H1 (cell line): ENCODE results near the gene IFT20. TPM values are rescaled to one million over a fixed set of nuclear protein-coding genes. Genes with fewer than 3 reads are reported as not detected.

Experiments used
- EZH2 ChIP-seq: fragments of 200-600 bp; sonication (generic); IDR thresholded peaks from 2 replicates; pipeline ENCODE4 v1.7.1; 2012; ENCODE audit warnings: low read depth, mild to moderate bottlenecking, moderate library complexity, low read length, inconsistent platforms; ENCODE audit not compliant: severe bottlenecking
- KDM4A ChIP-seq: IDR thresholded peaks from one replicate; pipeline ENCODE4 v1.7.1; 2012; ENCODE audit warnings: low read depth, mild to moderate bottlenecking, moderate library complexity, low read length, inconsistent platforms; ENCODE audit not compliant: severe bottlenecking
- KDM5A ChIP-seq: fragments of 200-600 bp; IDR thresholded peaks from 2 replicates; pipeline ENCODE4 v1.7.1; 2012; ENCODE audit warnings: mild to moderate bottlenecking, low read length, inconsistent platforms, mixed read lengths
- RAD21 ChIP-seq, 2 experiments: IDR thresholded peaks in 1 of 2; conservative IDR thresholded peaks in 1 of 2; 2 replicates each; pipeline ENCODE4 v1.6.1; 2011; ENCODE audit warnings: low read depth in 2 of 2, low read length in 2 of 2, improper control_type of control experiment in 1 of 2, inconsistent platforms in 1 of 2, mild to moderate bottlenecking in 1 of 2, moderate library complexity in 1 of 2
- RNF2 ChIP-seq: fragments of 200-900, 300-1000 bp; sonication (generic); IDR thresholded peaks from 2 replicates; pipeline ENCODE4 v1.7.1; 2016; ENCODE audit warnings: borderline replicate concordance, low read depth, mild to moderate bottlenecking, antibody characterized with exemption, low read length; ENCODE audit not compliant: poor library complexity, severe bottlenecking; ENCODE audit errors: missing control alignments
- polyA plus RNA-seq, 7 experiments: library from polyadenylated mRNA; depleted of rRNA in 3 of 7; stranded (reverse) in 5 of 7; unstranded in 2 of 7; fragments of >200 nt in 5 of 7; fragments of 200-250 nt in 2 of 7; gene quantifications; 1 replicate in 5 of 7; 2 replicates in 1 of 7; 4 replicates in 1 of 7; pipeline versions ENCODE4 v1.2.1 to v1.2.3, GENCODE V29; 2011 to 2013; ENCODE audit warnings: missing spikeins in 2 of 7, mixed read lengths in 2 of 7
- total RNA-seq: library from RNA; stranded (reverse); fragmentation: NEBNext Ultra II Directional; extraction: Animal tissue kit (Norgen Biotek cat#: 25700); gene quantifications from 2 replicates; pipeline ENCODE4 v1.2.1, GENCODE V29; 2021
- TF ChIP-seq, protein P1 (sequence below), 3 experiments: IDR thresholded peaks; 1 replicate in 2 of 3; 2 replicates in 1 of 3; pipeline versions ENCODE4 v1.5.1 to v1.6.1; 2011; ENCODE audit warnings: low read length in 3 of 3, mild to moderate bottlenecking in 3 of 3, inconsistent platforms in 2 of 3, low read depth in 1 of 3, moderate library complexity in 1 of 3; ENCODE audit not compliant: insufficient read depth in 1 of 3; ENCODE audit errors: control extremely low read depth in 1 of 3
- TF ChIP-seq, protein P2 (sequence below): IDR thresholded peaks from 2 replicates; pipeline ENCODE4 v1.6.1; 2011; ENCODE audit warnings: low read length, improper control_type of control experiment

The IFT20 gene
- total and polyA plus RNA-seq, 2 of the 8 experiments (the other 6 are each of a cell fraction or from before 2014, with no cell fraction given) = 9.0 to 21.0 TPM

DNA sequence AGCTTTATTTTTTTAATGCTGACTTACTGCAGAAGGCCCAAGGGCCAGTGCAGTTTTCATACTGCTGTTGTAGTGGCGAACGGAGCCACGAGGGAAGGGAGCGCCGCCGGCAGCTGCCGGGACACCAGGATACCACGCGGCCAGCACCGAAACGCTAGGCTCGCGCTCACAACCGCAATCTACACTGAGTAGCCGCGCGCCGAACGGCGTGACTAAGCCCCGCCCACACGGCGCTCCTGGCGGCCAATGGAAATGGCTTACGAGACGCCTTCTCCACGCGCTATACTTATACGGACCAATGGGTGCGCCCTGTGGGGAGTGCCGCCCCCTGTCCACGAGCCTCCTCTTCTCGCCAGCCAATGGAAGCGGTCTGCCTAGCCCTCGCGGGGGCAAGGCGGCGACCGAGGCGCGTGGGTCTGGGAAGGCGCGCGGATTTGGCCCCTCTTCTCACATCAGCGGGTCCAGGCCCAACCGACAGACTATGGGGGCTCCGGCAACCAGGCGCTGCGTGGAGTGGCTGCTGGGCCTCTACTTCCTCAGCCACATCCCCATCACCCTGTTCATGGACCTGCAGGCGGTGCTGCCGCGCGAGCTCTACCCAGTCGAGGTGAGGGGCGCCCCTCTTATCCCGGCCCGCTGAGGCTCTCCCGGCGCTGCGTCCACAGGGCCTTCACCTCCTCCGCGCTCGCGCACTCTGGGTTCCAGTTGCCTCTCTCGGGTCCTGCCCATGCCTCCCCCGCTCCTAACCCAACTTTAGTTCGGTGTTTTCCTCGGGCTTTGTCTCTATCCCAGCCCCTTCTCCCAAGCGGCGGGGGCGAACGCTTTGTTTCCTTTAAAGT, 16.3 kb downstream of the IFT20 start, which contains the start of gene TMEM97 (continued):
- TF ChIP-seq RAD21 (IDR thresholded peaks at IDR 0.05 in 1 of 2, conservative IDR thresholded peaks at IDR 0.05 in 1 of 2; ENCODE audit: low read depth in 2 of 2, low read length in 2 of 2) = no peak
- no peak for TF ChIP-seq RNF2
- TF ChIP-seq, protein P1, sequence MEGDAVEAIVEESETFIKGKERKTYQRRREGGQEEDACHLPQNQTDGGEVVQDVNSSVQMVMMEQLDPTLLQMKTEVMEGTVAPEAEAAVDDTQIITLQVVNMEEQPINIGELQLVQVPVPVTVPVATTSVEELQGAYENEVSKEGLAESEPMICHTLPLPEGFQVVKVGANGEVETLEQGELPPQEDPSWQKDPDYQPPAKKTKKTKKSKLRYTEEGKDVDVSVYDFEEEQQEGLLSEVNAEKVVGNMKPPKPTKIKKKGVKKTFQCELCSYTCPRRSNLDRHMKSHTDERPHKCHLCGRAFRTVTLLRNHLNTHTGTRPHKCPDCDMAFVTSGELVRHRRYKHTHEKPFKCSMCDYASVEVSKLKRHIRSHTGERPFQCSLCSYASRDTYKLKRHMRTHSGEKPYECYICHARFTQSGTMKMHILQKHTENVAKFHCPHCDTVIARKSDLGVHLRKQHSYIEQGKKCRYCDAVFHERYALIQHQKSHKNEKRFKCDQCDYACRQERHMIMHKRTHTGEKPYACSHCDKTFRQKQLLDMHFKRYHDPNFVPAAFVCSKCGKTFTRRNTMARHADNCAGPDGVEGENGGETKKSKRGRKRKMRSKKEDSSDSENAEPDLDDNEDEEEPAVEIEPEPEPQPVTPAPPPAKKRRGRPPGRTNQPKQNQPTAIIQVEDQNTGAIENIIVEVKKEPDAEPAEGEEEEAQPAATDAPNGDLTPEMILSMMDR (IDR thresholded peaks at IDR 0.05; ENCODE audit: control extremely low read depth in 1 of 3, insufficient read depth in 1 of 3, low read depth in 1 of 3, low read length in 3 of 3) = no peak
- TF ChIP-seq, protein P2, sequence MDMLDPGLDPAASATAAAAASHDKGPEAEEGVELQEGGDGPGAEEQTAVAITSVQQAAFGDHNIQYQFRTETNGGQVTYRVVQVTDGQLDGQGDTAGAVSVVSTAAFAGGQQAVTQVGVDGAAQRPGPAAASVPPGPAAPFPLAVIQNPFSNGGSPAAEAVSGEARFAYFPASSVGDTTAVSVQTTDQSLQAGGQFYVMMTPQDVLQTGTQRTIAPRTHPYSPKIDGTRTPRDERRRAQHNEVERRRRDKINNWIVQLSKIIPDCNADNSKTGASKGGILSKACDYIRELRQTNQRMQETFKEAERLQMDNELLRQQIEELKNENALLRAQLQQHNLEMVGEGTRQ = no peak
- TF ChIP-seq EZH2 = no peak
- no peak for TF ChIP-seq KDM5A
- TF ChIP-seq KDM4A = peak; percentile 89
